Measurements from ENCODE around the gene PRIM2.
"Not testable (repeated sequence)": the region's sequence is repeated elsewhere in the genome, so short reads cannot be mapped to it uniquely, and the experiment has no call there.

DNA sequence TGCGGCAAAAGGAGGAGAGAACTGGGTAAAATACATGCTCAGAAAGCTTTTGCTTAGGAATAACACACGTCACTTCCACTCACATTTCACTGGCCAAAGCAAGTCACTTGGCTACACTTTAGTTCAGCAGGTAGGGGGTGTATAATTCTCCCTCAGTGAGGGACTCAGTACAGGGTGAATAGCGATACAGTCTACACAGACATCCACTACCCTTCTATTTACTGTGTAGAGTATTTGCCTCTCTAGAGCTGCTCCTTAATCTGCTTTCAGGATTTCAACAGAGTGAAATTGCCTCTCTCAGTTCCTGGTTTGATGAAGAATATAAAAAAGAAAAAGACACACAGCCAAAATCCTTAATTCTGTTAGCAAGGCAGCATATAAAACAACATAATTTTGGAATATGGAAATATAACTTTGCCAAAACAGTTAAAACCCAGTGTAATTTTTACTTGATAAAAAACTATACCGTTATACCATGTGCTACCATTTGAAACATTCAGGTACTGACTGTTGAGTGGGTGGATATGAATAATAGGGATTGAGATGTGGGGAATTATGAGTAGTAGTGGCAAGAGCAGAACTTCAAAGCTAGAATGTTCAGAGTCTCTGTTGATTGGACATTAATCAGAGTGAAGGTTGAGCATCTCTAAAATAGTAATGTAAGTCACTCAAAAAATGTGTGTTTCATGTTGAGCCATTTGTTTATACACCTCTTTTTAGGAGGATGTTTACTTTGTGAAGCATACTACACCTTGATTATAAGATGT is 51.7 kb downstream of the PRIM2 start:
- TF ChIP-seq, protein P1, sequence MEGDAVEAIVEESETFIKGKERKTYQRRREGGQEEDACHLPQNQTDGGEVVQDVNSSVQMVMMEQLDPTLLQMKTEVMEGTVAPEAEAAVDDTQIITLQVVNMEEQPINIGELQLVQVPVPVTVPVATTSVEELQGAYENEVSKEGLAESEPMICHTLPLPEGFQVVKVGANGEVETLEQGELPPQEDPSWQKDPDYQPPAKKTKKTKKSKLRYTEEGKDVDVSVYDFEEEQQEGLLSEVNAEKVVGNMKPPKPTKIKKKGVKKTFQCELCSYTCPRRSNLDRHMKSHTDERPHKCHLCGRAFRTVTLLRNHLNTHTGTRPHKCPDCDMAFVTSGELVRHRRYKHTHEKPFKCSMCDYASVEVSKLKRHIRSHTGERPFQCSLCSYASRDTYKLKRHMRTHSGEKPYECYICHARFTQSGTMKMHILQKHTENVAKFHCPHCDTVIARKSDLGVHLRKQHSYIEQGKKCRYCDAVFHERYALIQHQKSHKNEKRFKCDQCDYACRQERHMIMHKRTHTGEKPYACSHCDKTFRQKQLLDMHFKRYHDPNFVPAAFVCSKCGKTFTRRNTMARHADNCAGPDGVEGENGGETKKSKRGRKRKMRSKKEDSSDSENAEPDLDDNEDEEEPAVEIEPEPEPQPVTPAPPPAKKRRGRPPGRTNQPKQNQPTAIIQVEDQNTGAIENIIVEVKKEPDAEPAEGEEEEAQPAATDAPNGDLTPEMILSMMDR (optimal IDR thresholded peaks at IDR 0.05 in 1 of 3, IDR thresholded peaks at IDR 0.05 in 1 of 3, conservative IDR thresholded peaks at IDR 0.05 in 1 of 3; ENCODE audit: extremely low read depth in 1 of 3, insufficient read depth in 2 of 3, low read length in 3 of 3): not testable (repeated sequence)
- not testable (repeated sequence) for TF ChIP-seq EZH2 (IDR thresholded peaks at IDR 0.05; ENCODE audit: low read length)

Measured in keratinocyte (primary cell).